Fibroblast of the aortic adventitia (primary cell): ENCODE measurements around the gene ACMSD. TPM values are rescaled to one million over a fixed set of nuclear protein-coding genes. Genes with fewer than 3 reads are reported as not detected.

Experiments
- DNase-seq: peaks from one replicate; pipeline ENCODE4 v3.0.0-alpha.2; 2010; ENCODE audit warnings: low read depth
- H3K4me3 ChIP-seq: 2 replicates; pipeline ENCODE4 v1.5.1; 2011; ENCODE audit warnings: low read depth, mild to moderate bottlenecking, control low read depth, low read length, moderate library complexity
- CTCF ChIP-seq: IDR thresholded peaks from 2 replicates; pipeline ENCODE4 v1.5.1; 2011; ENCODE audit warnings: mild to moderate bottlenecking, low read length, control low read depth, inconsistent platforms; ENCODE audit not compliant: insufficient read depth
- total RNA-seq: library from RNA; depleted of rRNA; stranded (reverse); fragments of >200 nt; gene quantifications from 2 replicates; pipeline ENCODE4 v1.2.3, GENCODE V29; 2012; ENCODE audit warnings: low replicate concordance

Gene ACMSD
- total RNA-seq, 1 donor: not detected

- TF ChIP-seq CTCF: no peak
- no peak for DNase-seq
- no peak overlapping the region for H3K4me3 ChIP-seq
Observed at GRCh38 chr2:134882773-134883172, 44.4 kb downstream of the ACMSD start.

GRCh38 chr2:134883552-134884293 lies 45.3 kb downstream of the ACMSD start:
- no peak for DNase-seq
- TF ChIP-seq CTCF: no peak

GRCh38 chr2:134884435-134884834 lies 46.0 kb downstream of the ACMSD start:
- no peak for DNase-seq
- TF ChIP-seq CTCF: no peak
- H3K4me3 ChIP-seq: no peak overlapping the region

More at GRCh38 chr2:134883552-134884293, 45.3 kb downstream of the ACMSD start:
- H3K4me3 ChIP-seq: no peak overlapping the region

- no peak for TF ChIP-seq CTCF
- H3K4me3 ChIP-seq: no peak overlapping the region
- DNase-seq: no peak
Observed at GRCh38 chr2:134892282-134893035, 54.0 kb downstream of the ACMSD start.

- H3K4me3 ChIP-seq: no peak overlapping the region
- TF ChIP-seq CTCF: peak; percentile 33
- DNase-seq: peak; percentile 55
Observed at GRCh38 chr2:134897932-134898331, 59.5 kb downstream of the ACMSD start.

GRCh38 chr2:134899204-134899603 lies 60.8 kb downstream of the ACMSD start:
- DNase-seq: no peak
- no peak for TF ChIP-seq CTCF
- H3K4me3 ChIP-seq: no peak overlapping the region
